CD4-positive, alpha-beta T cell treated with Interleukin-21 for 1 hour (primary cell): ENCODE data around the gene STPG2.
"Not testable (repeated sequence)": the region's sequence is repeated elsewhere in the genome, so short reads cannot be mapped to it uniquely, and the experiment has no call there.

Experiments
- DNase-seq: peaks from one replicate; pipeline ENCODE4 v3.0.0-alpha.2; 2020

STPG2 gene

DNA sequence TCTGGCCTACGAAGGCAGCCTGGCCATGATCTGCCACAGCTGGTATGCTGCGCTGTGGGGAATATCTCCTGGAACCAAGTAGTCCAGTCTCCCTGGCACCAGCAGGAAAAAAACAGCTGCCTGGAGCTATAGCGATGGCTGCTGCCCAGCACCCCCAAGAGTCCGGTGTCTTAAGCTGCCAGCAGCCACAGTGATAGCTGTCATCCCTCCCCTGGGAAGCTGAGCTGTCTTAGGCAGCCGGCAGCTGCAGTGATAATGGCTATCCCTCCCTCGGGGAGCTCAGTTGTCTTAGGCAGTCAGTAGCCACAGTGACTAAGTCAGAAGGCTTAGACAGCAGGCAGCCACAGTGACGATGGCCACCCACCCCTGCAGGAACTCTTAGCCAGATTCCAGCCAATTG is 205.1 kb downstream of the STPG2 start:
- DNase-seq, result no peak

DNA sequence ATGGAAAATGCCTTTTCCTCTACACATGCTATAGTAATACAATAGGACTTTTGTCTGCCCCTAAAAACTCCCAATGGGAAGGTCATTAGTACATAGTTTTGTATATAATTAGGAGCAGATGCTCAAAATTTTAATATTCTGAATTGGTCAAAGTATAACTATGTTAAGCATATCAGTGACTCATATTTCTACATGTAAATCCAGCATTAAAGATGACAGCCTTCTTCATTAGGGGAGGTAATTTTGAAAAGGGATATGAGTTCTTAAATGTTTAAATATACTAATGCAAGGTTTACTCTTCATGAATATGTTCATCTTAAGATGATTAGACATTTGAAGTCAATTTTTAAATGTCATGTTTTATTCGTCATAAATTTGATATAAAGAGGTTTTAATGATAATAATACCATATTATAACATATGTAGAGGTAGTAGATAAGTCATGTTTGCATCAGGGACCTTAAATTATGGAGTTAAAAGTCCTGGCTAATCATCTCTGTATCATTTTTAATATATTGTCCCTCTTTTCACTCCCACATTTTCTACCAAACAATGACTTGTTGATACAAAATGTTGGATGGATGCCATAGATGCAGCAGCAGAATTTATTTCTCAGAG is 218.8 kb downstream of the STPG2 start:
- DNase-seq, result no peak

GRCh38 chr4:97923096-97923495 is 220.2 kb downstream of the STPG2 start:
- no peak for DNase-seq

GRCh38 chr4:97917115-97917514 is 226.2 kb downstream of the STPG2 start:
- no peak for DNase-seq

DNA sequence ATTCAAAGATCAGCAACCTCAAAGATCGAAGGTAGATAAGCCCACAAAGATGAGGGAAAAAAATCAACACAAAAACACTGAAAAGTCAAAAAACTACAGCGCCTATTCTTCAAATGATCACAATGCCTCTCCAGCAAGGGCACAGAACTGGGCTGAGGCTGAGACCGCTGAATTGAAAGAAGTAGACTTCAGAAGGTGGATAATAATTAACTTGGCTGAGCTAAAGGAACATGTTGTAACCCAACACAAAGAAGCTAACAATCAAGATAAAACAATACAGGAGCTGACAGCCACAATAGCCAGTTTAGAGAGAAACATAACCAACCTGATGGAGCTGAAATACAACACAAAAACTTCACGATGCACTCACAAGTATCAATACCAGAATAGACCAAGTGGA is 231.1 kb downstream of the STPG2 start:
- no peak for DNase-seq

DNA sequence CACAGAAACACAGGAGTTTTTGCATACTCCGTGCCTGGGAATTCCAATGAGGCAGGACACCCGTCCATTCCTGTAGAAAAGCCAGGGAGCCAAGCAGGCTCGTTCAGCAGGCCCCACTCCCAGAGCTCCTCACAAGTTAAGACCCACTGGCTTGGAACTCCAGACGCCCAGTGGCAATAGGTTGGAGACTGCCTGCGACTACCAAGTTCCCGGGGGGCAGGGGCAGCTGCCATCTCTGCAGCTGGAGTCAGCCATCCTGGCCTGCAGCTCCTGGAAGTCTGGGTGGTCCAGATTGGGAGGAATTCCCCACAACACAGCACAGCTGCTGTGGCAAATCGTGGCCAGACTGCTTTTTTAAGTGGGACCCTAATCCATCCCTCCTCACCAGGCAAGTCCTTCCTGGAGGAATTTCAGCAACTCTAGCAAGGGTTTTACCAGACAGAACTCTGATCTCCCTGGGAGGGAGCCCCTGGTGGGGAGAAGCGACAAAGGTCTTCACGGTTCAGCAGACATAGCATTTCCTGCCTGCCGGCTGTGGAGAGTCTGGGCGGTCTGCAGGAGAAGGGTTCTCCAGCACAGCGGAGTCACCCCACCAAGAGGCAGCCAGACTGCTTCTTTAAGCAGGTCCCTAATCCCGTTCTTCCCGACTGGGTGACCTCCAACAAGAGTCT is 231.9 kb downstream of the STPG2 start:
- no peak for DNase-seq

- DNase-seq, result no peak
Measured at GRCh38 chr4:97910005-97910404, 233.3 kb downstream of the STPG2 start.

GRCh38 chr4:97903436-97904189 is 239.7 kb downstream of the STPG2 start:
- not testable (repeated sequence) for DNase-seq

DNA sequence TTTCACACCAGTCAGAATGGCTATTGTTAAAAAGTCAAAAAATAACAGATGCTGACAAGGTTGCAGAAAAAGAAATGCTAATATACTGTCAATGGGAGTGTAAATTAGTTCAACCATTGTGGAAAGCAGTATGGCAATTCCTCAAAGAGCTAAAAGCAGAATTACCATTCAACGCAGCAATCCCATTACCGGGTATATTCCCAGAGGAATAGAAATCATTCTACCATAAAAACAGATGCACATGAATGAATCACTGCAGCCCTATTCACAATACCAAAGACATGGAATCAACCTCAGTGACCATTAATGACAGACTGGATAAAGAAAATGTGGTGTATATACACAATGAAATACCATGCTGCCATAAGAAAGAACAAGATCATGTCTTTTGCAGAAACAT is 243.0 kb downstream of the STPG2 start:
- DNase-seq, result no peak

DNA sequence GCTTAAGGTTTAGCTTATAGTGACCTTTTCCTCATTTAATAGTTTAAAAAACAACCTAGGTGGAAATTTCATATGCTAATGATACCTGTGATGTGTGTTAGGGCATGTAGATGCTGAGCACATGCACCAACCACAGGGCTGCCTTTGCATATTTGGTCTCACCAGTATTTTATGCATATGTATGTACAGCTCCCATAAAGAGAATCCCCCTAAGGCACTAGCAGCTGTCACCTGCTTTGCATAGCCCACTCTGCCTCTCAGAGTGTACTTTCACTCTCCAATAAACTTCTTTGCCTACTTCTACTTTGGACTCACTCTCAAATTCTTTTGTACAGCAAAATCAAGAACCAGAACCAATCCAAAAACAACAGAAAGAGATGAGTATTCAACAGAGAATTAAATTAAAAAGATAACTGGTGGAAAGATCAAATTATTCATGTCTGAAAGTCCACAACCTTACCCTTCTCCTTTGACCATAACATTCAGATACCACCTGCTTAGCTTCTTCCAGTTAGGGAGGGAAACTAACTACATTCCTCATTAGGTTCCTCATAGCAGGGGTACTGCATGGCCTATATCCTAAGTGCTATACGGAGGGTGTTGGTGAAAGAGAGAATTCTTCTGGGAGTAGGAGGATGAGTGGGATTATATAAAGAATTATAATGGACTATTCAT is 250.5 kb downstream of the STPG2 start:
- no peak for DNase-seq

DNA sequence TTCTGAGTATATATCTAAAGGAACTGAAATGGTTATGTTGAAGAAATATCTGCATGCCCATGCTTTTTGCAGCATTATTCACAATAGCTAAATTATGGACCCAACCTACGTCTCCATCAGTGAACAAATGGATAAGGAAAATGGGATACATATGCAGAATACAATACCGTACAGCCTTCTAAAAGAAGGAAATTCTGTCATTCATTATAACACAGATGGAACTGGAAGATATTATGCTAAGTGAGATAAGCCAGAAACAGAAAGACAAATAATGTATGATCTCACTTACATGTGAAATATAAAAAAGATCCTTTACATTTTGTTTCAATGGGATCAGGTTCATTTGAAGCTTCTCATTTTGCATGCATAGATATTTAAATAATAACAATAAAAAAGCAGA is 263.3 kb downstream of the STPG2 start:
- no peak for DNase-seq

GRCh38 chr4:97868097-97868496 is 275.2 kb downstream of the STPG2 start:
- no peak for DNase-seq

DNA sequence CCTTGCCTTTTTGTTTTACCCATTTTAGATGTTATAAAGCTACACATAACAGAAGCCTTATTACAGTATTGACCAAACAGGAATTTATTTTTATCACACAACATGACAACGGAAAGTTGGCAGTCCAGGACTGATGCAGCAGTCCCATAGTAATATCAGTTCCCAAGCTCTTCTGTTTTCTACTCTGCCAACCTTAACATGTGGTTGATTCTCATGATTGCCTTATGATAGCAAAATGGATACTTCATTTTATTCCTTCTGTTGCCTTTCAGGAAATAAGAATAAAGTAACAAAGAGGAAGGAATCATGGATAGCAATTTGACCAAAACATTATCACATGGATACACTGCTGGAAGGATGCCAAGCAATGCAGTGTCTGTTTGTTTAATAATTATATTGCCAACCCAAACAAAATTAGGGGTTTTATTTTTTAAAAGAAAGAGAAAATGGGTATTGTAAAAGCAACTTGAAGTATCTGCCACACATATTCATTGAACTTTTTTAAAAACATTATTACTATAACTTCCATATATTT is 275.7 kb downstream of the STPG2 start:
- DNase-seq, result no peak

- no peak for DNase-seq
Measured at GRCh38 chr4:97866821-97867556, 276.3 kb downstream of the STPG2 start.

GRCh38 chr4:97851115-97851514 is 292.2 kb downstream of the STPG2 start:
- no peak for DNase-seq

GRCh38 chr4:97845758-97846157 is 297.5 kb downstream of the STPG2 start:
- DNase-seq, result no peak

GRCh38 chr4:97841512-97841911 is 301.8 kb downstream of the STPG2 start:
- no peak for DNase-seq

- DNase-seq, result no peak
Measured at GRCh38 chr4:97836662-97837061, 306.6 kb downstream of the STPG2 start.

DNA sequence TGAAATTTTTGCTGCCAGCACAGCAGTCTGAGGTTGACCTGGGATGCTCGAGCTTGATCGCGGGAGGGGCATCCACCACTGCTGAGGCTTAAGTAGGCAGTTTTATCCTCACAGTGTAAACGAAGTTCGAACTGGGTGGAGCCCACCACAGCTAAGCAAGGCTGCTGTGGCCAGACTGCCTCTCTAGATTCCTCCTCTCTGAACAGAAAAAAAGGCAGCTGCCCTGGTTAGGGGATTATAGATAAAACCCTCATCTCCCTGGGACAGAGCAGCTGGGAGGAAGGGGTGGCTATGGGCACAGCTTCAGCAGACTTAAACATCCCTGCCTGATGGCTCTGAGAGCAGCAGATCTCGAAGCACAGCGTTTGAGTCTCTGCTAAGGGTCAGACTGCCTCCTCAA is 314.6 kb downstream of the STPG2 start:
- DNase-seq, result no peak

- DNase-seq, result no peak
Measured at GRCh38 chr4:97819294-97819693, 324.0 kb downstream of the STPG2 start.

GRCh38 chr4:97812768-97813167 is 330.5 kb downstream of the STPG2 start:
- DNase-seq, result no peak

GRCh38 chr4:97786306-97786920 is 356.9 kb downstream of the STPG2 start:
- DNase-seq, result no peak
